Breast epithelium (tissue), 4 donors: ENCODE data around the gene DACH1. TPM values are rescaled to one million over a fixed set of nuclear protein-coding genes. Genes with fewer than 3 reads are reported as not detected.

Source experiments
- DNase-seq, 2 donors: peaks; one replicate each; pipeline ENCODE4 v3.0.0-alpha.2; 2019; ENCODE audit warnings: low spot score in 2 of 2
- H3K27ac ChIP-seq, 2 donors: fragments of 200-600 bp; sonication (generic) in 1 of 2; one replicate each; pipeline ENCODE4 v1.5.1; 2016 to 2019; ENCODE audit warnings: mild to moderate bottlenecking in 1 of 2
- H3K27me3 ChIP-seq, 2 donors: fragments of 200-600 bp; sonication (generic) in 1 of 2; one replicate each; pipeline versions ENCODE4 v1.5.1 to v1.6.0; 2017 to 2019; ENCODE audit warnings: control low read depth in 1 of 2, mild to moderate bottlenecking in 1 of 2
- H3K36me3 ChIP-seq: fragments of 200-600 bp; one replicate; pipeline ENCODE4 v1.5.1; 2019
- H3K4me1 ChIP-seq, 2 donors: fragments of 200-600 bp; sonication (generic); one replicate each; pipeline ENCODE4 v1.5.1; 2016 to 2019; ENCODE audit warnings: control low read depth in 1 of 2
- H3K4me3 ChIP-seq, 3 donors: fragments of 200-600 bp; sonication (generic); 1 replicate in 2 of 3; 2 replicates in 1 of 3; pipeline ENCODE4 v1.5.1; 2016 to 2019; ENCODE audit warnings: mild to moderate bottlenecking in 3 of 3, moderate library complexity in 2 of 3
- H3K9me3 ChIP-seq, 2 donors: fragments of 200-600 bp; sonication (generic) in 1 of 2; one replicate each; pipeline ENCODE4 v1.5.1; 2016 to 2019; ENCODE audit warnings: control low read depth in 1 of 2
- CTCF ChIP-seq, 3 donors: fragments of 450-650 bp; IDR thresholded peaks; one replicate each; pipeline ENCODE4 v1.5.1; 2016 to 2017; ENCODE audit warnings: antibody characterized with exemption in 3 of 3, mild to moderate bottlenecking in 3 of 3, moderate library complexity in 3 of 3
- POLR2A ChIP-seq: fragments of 450-650 bp; IDR thresholded peaks from one replicate; pipeline ENCODE4 v1.6.1; 2016; ENCODE audit warnings: antibody characterized with exemption, mild to moderate bottlenecking, moderate library complexity
- POLR2AphosphoS5 ChIP-seq, 3 donors: sonication (generic); formaldehyde crosslinking; IDR thresholded peaks; one replicate each; pipeline ENCODE4 v1.6.1; 2017; ENCODE audit warnings: antibody characterized with exemption in 3 of 3
- intact Hi-C: fragments of 100-400 bp; cut with DNase I; formaldehyde crosslinking; loops from one replicate; pipeline ENCODE4 v1.15.1; 2023; ENCODE audit warnings: low total_unique reads
- total RNA-seq, 3 donors: library from RNA; depleted of rRNA; stranded (reverse); fragments of >200 nt; gene quantifications; one replicate each; pipeline ENCODE4 v1.1.0, GENCODE V29; 2016

The DACH1 gene
- total RNA-seq, 3 donors from 2014 or later = 2.2 to 13.9 (median 11.5) TPM

DNA sequence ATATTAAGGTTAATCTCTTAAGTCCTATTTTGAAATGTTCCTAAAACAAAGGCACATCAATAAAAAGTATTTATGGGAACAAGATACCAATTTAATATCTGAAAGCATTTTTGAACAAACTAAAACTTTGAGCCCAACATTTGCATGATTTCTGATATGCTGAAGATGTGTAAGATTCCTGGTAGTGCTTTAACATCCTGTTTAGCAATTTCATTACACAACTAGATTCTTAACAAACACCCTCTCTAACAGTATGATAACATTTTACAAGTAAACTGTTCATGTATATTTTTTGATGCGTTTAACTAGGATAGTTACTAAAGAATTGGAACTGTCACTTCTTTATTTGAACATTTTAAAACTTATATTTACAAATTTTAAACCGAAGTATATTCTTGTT is 63.9 kb downstream of the DACH1 start:
- H3K27me3 ChIP-seq = no peaks in the 10 kb centered on the region
- no peak overlapping the region for H3K27ac ChIP-seq
- H3K4me3 ChIP-seq = no peak overlapping the region
- TF ChIP-seq POLR2AphosphoS5 (IDR thresholded peaks at IDR 0.05) (no peak), CTCF (IDR thresholded peaks at IDR 0.05) (no peak), POLR2A (no peak)
- intact Hi-C loops = no loop called here
- H3K9me3 ChIP-seq = no peaks in the 10 kb centered on the region
- no peaks in the 10 kb centered on the region for H3K36me3 ChIP-seq
- H3K4me1 ChIP-seq = no peaks in the 10 kb centered on the region
- no peak for DNase-seq

DNA sequence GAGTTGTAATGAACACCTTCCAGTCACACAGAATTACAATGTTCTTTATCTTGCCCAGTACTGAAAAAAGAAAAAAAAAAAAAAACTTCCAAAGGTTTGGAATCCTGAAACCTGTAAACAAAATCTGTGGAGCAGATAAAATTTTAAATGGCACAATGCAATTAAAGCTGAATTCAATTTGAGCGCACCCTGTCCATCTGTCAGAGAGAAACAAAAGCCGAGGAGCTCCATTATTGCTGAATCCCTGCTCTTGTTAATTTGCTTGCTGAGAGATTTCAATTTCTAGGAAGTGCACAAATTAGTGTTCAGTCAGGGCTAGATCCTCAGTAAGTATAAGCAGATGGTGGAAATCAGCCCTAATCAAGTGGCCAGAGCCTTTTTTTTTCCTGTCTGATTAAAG is 65.2 kb downstream of the DACH1 start:
- H3K27ac ChIP-seq = no peak overlapping the region
- H3K4me1 ChIP-seq = no peaks in the 10 kb centered on the region
- intact Hi-C loops = no loop called here
- H3K4me3 ChIP-seq = no peak overlapping the region
- no peak for DNase-seq
- H3K9me3 ChIP-seq = no peaks in the 10 kb centered on the region
- no peaks in the 10 kb centered on the region for H3K36me3 ChIP-seq
- H3K27me3 ChIP-seq = no peaks in the 10 kb centered on the region
- TF ChIP-seq CTCF (IDR thresholded peaks at IDR 0.05) = no peak
- no peak for TF ChIP-seq POLR2AphosphoS5 (IDR thresholded peaks at IDR 0.05)
- no peak for TF ChIP-seq POLR2A

DNA sequence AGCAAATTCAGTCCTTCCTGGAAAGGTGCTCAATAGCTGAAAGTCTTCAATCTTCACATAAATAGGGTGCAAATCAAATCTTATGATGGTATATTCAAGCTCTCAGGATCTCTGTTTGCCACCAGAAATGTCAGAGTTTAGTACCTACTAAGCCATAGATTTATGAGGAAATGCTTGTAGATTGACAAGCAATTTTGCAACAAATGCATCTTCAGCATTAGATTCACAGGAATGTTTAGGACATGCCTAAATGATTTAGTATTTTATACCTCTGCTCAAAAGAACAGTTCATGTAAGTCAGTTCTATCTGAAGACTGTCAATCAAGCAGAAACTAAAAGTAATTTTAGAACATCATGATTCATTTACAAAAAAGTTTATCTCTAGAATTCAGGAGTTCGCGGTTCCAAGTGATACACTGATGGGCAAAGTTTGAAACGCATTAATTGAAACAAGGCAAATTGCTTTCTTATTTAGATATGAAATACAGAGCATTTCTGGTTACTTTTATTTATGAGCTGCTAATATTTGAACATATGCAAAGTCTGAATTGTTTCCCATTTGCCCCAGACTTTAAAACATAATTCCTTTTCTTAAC is 65.7 kb downstream of the DACH1 start:
- DNase-seq = no peak
- TF ChIP-seq CTCF (IDR thresholded peaks at IDR 0.05) (no peak), POLR2AphosphoS5 (IDR thresholded peaks at IDR 0.05) (no peak), POLR2A (no peak)
- no peaks in the 10 kb centered on the region for H3K9me3 ChIP-seq
- no peak overlapping the region for H3K4me3 ChIP-seq
- no peaks in the 10 kb centered on the region for H3K36me3 ChIP-seq
- H3K27ac ChIP-seq = no peak overlapping the region
- no peaks in the 10 kb centered on the region for H3K27me3 ChIP-seq
- intact Hi-C loops = no loop called here
- no peaks in the 10 kb centered on the region for H3K4me1 ChIP-seq

DNA sequence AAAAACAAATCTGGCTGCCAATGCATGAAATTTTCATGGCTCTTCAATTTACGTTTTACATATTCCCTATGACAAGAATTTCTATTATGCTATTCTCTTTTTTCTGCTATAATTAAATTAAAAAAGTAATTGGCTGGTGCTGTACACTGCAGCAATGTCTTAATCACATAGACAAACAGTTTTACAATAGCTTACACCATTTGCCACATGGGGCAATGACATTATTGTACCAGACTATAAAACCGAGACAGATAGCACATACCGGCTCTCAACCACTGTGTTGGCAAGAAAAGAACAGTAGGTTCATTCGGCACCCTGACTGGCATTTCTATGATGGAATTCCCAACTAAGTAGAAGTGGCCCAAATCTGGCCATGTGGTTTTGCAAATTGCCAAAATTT is 67.7 kb downstream of the DACH1 start:
- H3K36me3 ChIP-seq = no peaks in the 10 kb centered on the region
- no peak overlapping the region for H3K4me3 ChIP-seq
- no peaks in the 10 kb centered on the region for H3K27me3 ChIP-seq
- H3K4me1 ChIP-seq = no peaks in the 10 kb centered on the region
- DNase-seq = no peak
- intact Hi-C loops = loop anchor here (5.0 kb wide), 1 partner anchor 1047 kb away; no protein-coding TSS in a partner anchor
- TF ChIP-seq CTCF (IDR thresholded peaks at IDR 0.05) = no peak
- TF ChIP-seq POLR2A = no peak
- no peak for TF ChIP-seq POLR2AphosphoS5 (IDR thresholded peaks at IDR 0.05)
- no peaks in the 10 kb centered on the region for H3K9me3 ChIP-seq
- no peak overlapping the region for H3K27ac ChIP-seq

DNA sequence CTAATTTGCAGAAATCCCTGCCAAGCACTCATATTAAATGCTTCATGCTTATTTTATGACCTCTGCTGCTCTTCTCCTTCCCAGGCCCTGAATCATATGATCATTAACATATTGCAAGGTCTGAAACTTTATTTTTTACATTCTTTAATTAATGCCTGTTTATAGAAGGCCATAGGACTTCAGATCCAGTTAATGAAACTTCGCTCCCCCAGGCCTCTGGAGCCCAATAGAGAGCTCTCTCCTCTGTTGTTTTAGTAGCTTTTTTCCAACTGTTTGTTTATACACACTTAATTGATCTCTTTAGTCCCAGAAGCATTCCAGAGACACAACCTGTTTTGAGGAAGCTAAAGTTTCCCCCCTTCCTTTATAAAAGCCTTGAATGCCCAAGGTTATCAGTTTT is 68.3 kb downstream of the DACH1 start:
- no peaks in the 10 kb centered on the region for H3K9me3 ChIP-seq
- intact Hi-C loops = loop anchor here (5.0 kb wide), 1 partner anchor 1046 kb away; no protein-coding TSS in a partner anchor
- TF ChIP-seq CTCF (IDR thresholded peaks at IDR 0.05) (no peak), POLR2A (no peak), POLR2AphosphoS5 (IDR thresholded peaks at IDR 0.05) (no peak)
- H3K4me1 ChIP-seq = no peaks in the 10 kb centered on the region
- no peak overlapping the region for H3K4me3 ChIP-seq
- no peak for DNase-seq
- H3K27me3 ChIP-seq = no peaks in the 10 kb centered on the region
- no peak overlapping the region for H3K27ac ChIP-seq
- no peaks in the 10 kb centered on the region for H3K36me3 ChIP-seq
